AG04449 (cell line): Measurements from ENCODE around the gene SLC18B1.

Experiments
- CTCF ChIA-PET: fragments of 350-600 bp; formaldehyde crosslinking; extraction: SDS; loops from one replicate; lab custom pipeline; 2021; ENCODE audit warnings: antibody characterized with exemption; lab: Yijun Ruan, JAX
- POLR2A ChIA-PET: fragments of 400-600, 350-600 bp; formaldehyde crosslinking; extraction: SDS; loops from one replicate; lab custom pipeline; 2020; ENCODE audit warnings: antibody characterized with exemption, inconsistent platforms; lab: Yijun Ruan, JAX
- DNase-seq: peaks from one replicate; pipeline ENCODE4 v3.0.0-alpha.2; 2010; ENCODE audit warnings: low read depth, low spot score
- H3K4me3 ChIP-seq: 2 replicates; pipeline ENCODE4 v1.5.1; 2011; ENCODE audit warnings: low read depth, mild to moderate bottlenecking, control low read depth, low read length
- CTCF ChIP-seq: IDR thresholded peaks from one replicate; pipeline ENCODE4 v1.5.1; 2011; ENCODE audit warnings: mild to moderate bottlenecking, moderate library complexity, low read length, control low read depth, inconsistent platforms; ENCODE audit not compliant: insufficient read depth; ENCODE audit errors: missing control alignments

The SLC18B1 gene

GRCh38 chr6:132752255-132752654 is 46.2 kb downstream of the SLC18B1 start:
- ChIA-PET POLR2A (no interaction called here), CTCF (no interaction called here)

GRCh38 chr6:132751828-132752227 is 46.6 kb downstream of the SLC18B1 start:
- DNase-seq, result no peak
- POLR2A ChIA-PET, result no interaction called here
- H3K4me3 ChIP-seq, result no peak overlapping the region
- no peak for TF ChIP-seq CTCF
- CTCF ChIA-PET, result no interaction called here

More at GRCh38 chr6:132752255-132752654, 46.2 kb downstream of the SLC18B1 start:
- no peak for TF ChIP-seq CTCF
- H3K4me3 ChIP-seq, result no peak overlapping the region
- DNase-seq, result no peak

GRCh38 chr6:132751306-132751705 is 47.1 kb downstream of the SLC18B1 start:
- CTCF ChIA-PET, result no interaction called here
- TF ChIP-seq CTCF, result no peak
- POLR2A ChIA-PET, result no interaction called here
- H3K4me3 ChIP-seq, result no peak overlapping the region
- no peak for DNase-seq

GRCh38 chr6:132750455-132751248 is 47.8 kb downstream of the SLC18B1 start:
- POLR2A ChIA-PET, result no interaction called here
- CTCF ChIA-PET, result no interaction called here
- H3K4me3 ChIP-seq, result no peak overlapping the region
- DNase-seq, result no peak
- TF ChIP-seq CTCF, result no peak

- CTCF ChIA-PET, result no interaction called here
- no peak overlapping the region for H3K4me3 ChIP-seq
- POLR2A ChIA-PET, result no interaction called here
- no peak for DNase-seq
- TF ChIP-seq CTCF, result no peak
Observed at GRCh38 chr6:132749111-132749510, 49.3 kb downstream of the SLC18B1 start.

- H3K4me3 ChIP-seq, result no peak overlapping the region
- ChIA-PET CTCF (no interaction called here), POLR2A (no interaction called here)
- no peak for TF ChIP-seq CTCF
- DNase-seq, result no peak
Observed at GRCh38 chr6:132748446-132748845, 50.0 kb downstream of the SLC18B1 start.
